Right hindlimb (tissue), 1 donor: ENCODE measurements around the gene PKIG.

ENCODE experiments used
- DNase-seq: peaks from one replicate; pipeline ENCODE4 v3.0.0-alpha.2; 2018

The PKIG gene

GRCh38 chr20:44621325-44621724, 38.9 kb downstream of the PKIG start:
- DNase-seq = no peak

- DNase-seq = no peak
Observed at GRCh38 chr20:44621939-44622338, 39.6 kb downstream of the PKIG start.

- DNase-seq = no peak
Observed at GRCh38 chr20:44622501-44623270, 40.3 kb downstream of the PKIG start.

- no peak for DNase-seq
Observed at GRCh38 chr20:44624152-44624551, 41.8 kb downstream of the PKIG start.

GRCh38 chr20:44624743-44625271, 42.4 kb downstream of the PKIG start:
- DNase-seq = no peak

GRCh38 chr20:44625361-44625760, 43.0 kb downstream of the PKIG start:
- no peak for DNase-seq

- no peak for DNase-seq
Observed at GRCh38 chr20:44626278-44626677, 43.9 kb downstream of the PKIG start.

- no peak for DNase-seq
Observed at GRCh38 chr20:44627364-44628010, 45.1 kb downstream of the PKIG start.

- no peak for DNase-seq
Observed at GRCh38 chr20:44629017-44629385, 46.6 kb downstream of the PKIG start.

GRCh38 chr20:44629542-44629941, 47.2 kb downstream of the PKIG start:
- DNase-seq = no peak

GRCh38 chr20:44630297-44630696, 47.9 kb downstream of the PKIG start:
- DNase-seq = no peak

- no peak for DNase-seq
Observed at GRCh38 chr20:44632103-44632752, 49.8 kb downstream of the PKIG start.

- DNase-seq = no peak
Observed at GRCh38 chr20:44633187-44633810, 50.9 kb downstream of the PKIG start.

- no peak for DNase-seq
Observed at GRCh38 chr20:44633872-44634600, 51.7 kb downstream of the PKIG start.

- no peak for DNase-seq
Observed at GRCh38 chr20:44635877-44636276, 53.5 kb downstream of the PKIG start.

GRCh38 chr20:44637042-44637441, 54.7 kb downstream of the PKIG start:
- no peak for DNase-seq

- DNase-seq = peak; percentile 54
Observed at GRCh38 chr20:44637522-44638372, 55.4 kb downstream of the PKIG start.

- no peak for DNase-seq
Observed at GRCh38 chr20:44640522-44640921, 58.1 kb downstream of the PKIG start.

- DNase-seq = no peak
Observed at GRCh38 chr20:44641325-44641724, 58.9 kb downstream of the PKIG start.

GRCh38 chr20:44642203-44643153, 60.1 kb downstream of the PKIG start:
- DNase-seq = peak; percentile 82

GRCh38 chr20:44643154-44643519, 60.8 kb downstream of the PKIG start:
- DNase-seq = no peak
